IMR-90 (cell line): Measurements from ENCODE around the gene CD55. TPM values are rescaled to one million over a fixed set of nuclear protein-coding genes. Genes with fewer than 3 reads are reported as not detected.

Source experiments
- ATAC-seq: fragments of 200-7000 bp; cut with Tn5 transposase; 2 replicates; pipeline ENCODE4 v1.9.1; 2020; ENCODE audit warnings: low read depth, mild to moderate bottlenecking, moderate library complexity
- BruUV-seq: library from RNA; stranded (reverse); fragments of 400-500 nt; replicated peaks from 2 replicates; lab custom pipeline; 2021; lab: Mats Ljungman, UMichigan
- CTCF ChIA-PET: fragments of 300-600 bp; formaldehyde crosslinking; extraction: SDS; loops from one replicate; lab custom pipeline; 2021; ENCODE audit warnings: antibody characterized with exemption; lab: Yijun Ruan, JAX
- POLR2A ChIA-PET: fragments of 300-600 bp; sonication (Branson Sonifier 250); formaldehyde crosslinking; loops from one replicate; lab custom pipeline; 2022; ENCODE audit warnings: antibody characterized with exemption; ENCODE audit not compliant: unreplicated experiment; lab: Charles Lee
- DNase-seq: peaks from one replicate; pipeline ENCODE4 v3.0.0; 2013
- H2AFZ ChIP-seq: replicated peaks from 2 replicates; pipeline ENCODE3; 2013; ENCODE audit warnings: low read length, mild to moderate bottlenecking; ENCODE audit not compliant: poor library complexity
- H2AK5ac ChIP-seq: 2 replicates; pipeline ENCODE4 v1.6.1; 2013; ENCODE audit warnings: low read depth, low read length, inconsistent platforms
- H2AK9ac ChIP-seq: replicated peaks from 2 replicates; pipeline ENCODE3; 2013; ENCODE audit warnings: mild to moderate bottlenecking, low read depth, low read length, moderate library complexity; ENCODE audit not compliant: poor library complexity
- H2BK120ac ChIP-seq: 2 replicates; pipeline ENCODE4 v1.6.1; 2013; ENCODE audit warnings: low read depth, low read length, inconsistent platforms
- H2BK15ac ChIP-seq: 3 replicates; pipeline ENCODE4 v1.6.1; 2013; ENCODE audit warnings: low read depth, low read length, inconsistent platforms
- H2BK20ac ChIP-seq: 2 replicates; pipeline ENCODE4 v1.6.1; 2013; ENCODE audit warnings: low read depth, mild to moderate bottlenecking, inconsistent platforms, low read length, moderate library complexity
- H2BK5ac ChIP-seq: 2 replicates; pipeline ENCODE4 v1.6.1; 2013; ENCODE audit warnings: mild to moderate bottlenecking, low read depth, low read length, inconsistent platforms; ENCODE audit not compliant: poor library complexity, severe bottlenecking
- H3K14ac ChIP-seq: replicated peaks from 2 replicates; pipeline ENCODE4 v1.6.1; 2013; ENCODE audit warnings: low read depth, low read length, inconsistent platforms
- H3K18ac ChIP-seq: 2 replicates; pipeline ENCODE4 v1.6.1; 2013; ENCODE audit warnings: low read depth, low read length, control low read depth
- H3K23ac ChIP-seq: 2 replicates; pipeline ENCODE4 v1.6.1; 2013; ENCODE audit warnings: low read depth, low read length, inconsistent platforms
- H3K27ac ChIP-seq: 2 replicates; pipeline ENCODE4 v1.5.1; 2013; ENCODE audit warnings: mild to moderate bottlenecking, control low read depth, low read length; ENCODE audit not compliant: insufficient read depth
- H3K27me3 ChIP-seq: 2 replicates; pipeline ENCODE4 v1.6.1; 2013; ENCODE audit warnings: low read length; ENCODE audit not compliant: control insufficient read depth, insufficient read depth
- H3K36me3 ChIP-seq: 2 replicates; pipeline ENCODE4 v1.6.1; 2013; ENCODE audit warnings: low read length, mixed read lengths; ENCODE audit not compliant: control insufficient read depth, insufficient read depth
- H3K4ac ChIP-seq: 2 replicates; pipeline ENCODE4 v1.6.1; 2013; ENCODE audit warnings: low read depth, low read length, inconsistent platforms
- H3K4me1 ChIP-seq: 2 replicates; pipeline ENCODE4 v1.6.1; 2013; ENCODE audit warnings: low read length, mixed read lengths; ENCODE audit not compliant: control insufficient read depth, insufficient read depth
- H3K4me2 ChIP-seq: 2 replicates; pipeline ENCODE4 v1.6.1; 2013; ENCODE audit warnings: low read depth, mild to moderate bottlenecking, control low read depth, low read length, moderate library complexity
- H3K4me3 ChIP-seq: 2 replicates; pipeline ENCODE4 v1.5.1; 2013; ENCODE audit warnings: low read depth, mild to moderate bottlenecking, control low read depth, low read length, moderate library complexity; ENCODE audit not compliant: insufficient read depth
- H3K56ac ChIP-seq: 2 replicates; pipeline ENCODE4 v1.6.1; 2013; ENCODE audit warnings: low read length, inconsistent platforms; ENCODE audit not compliant: insufficient read depth; ENCODE audit errors: extremely low read depth
- H3K79me1 ChIP-seq, 2 experiments: 2 replicates each; pipeline ENCODE4 v1.6.1; 2013; ENCODE audit warnings: low read length in 2 of 2, inconsistent platforms in 1 of 2, low read depth in 1 of 2
- H3K9ac ChIP-seq: 2 replicates; pipeline ENCODE4 v1.6.1; 2013; ENCODE audit warnings: low read depth, low read length, control low read depth
- H3K9me1 ChIP-seq: 2 replicates; pipeline ENCODE4 v1.6.1; 2013; ENCODE audit warnings: low read length, inconsistent platforms; ENCODE audit not compliant: insufficient read depth
- H3K9me3 ChIP-seq: 2 replicates; pipeline ENCODE4 v1.6.1; 2013; ENCODE audit warnings: low read length; ENCODE audit not compliant: control insufficient read depth, insufficient read depth
- H4K20me1 ChIP-seq: 2 replicates; pipeline ENCODE4 v1.6.1; 2013; ENCODE audit warnings: low read length, inconsistent platforms; ENCODE audit not compliant: insufficient read depth
- H4K5ac ChIP-seq: 2 replicates; pipeline ENCODE4 v1.6.1; 2013; ENCODE audit warnings: mild to moderate bottlenecking, low read depth, low read length, control low read depth
- H4K8ac ChIP-seq, 2 experiments: 2 replicates each; pipeline ENCODE4 v1.6.1; 2013; ENCODE audit warnings: low read depth in 2 of 2, low read length in 2 of 2, control low read depth in 1 of 2, inconsistent platforms in 1 of 2
- H4K91ac ChIP-seq: 2 replicates; pipeline ENCODE4 v1.6.1; 2013; ENCODE audit warnings: low read depth, low read length, inconsistent platforms; ENCODE audit not compliant: insufficient read depth
- CEBPB ChIP-seq: IDR thresholded peaks from 2 replicates; pipeline ENCODE4 v1.6.1; 2012; ENCODE audit warnings: low read depth, low read length, improper control_type of control experiment
- RAD21 ChIP-seq: IDR thresholded peaks from 2 replicates; pipeline ENCODE4 v1.6.1; 2012; ENCODE audit warnings: low read length, improper control_type of control experiment
- WGBS, 2 experiments: methylation state at CpG; one replicate each; pipeline versions ENCODE4 v1.1.5 to v1.1.7; 2013; ENCODE audit warnings: missing lambda C conversion rate in 2 of 2; ENCODE audit not compliant: insufficient read length in 1 of 2; ENCODE audit errors: extremely low coverage in 2 of 2; 5-methylcytosine and 5-hydroxymethylcytosine counted together
- dilution Hi-C: fragments of 300-500 bp; cut with HindIII; formaldehyde crosslinking; loops from one replicate; pipeline ENCODE4 v1.14.3; 2018; ENCODE audit warnings: low sequenced_read_pairs; ENCODE audit not compliant: unreplicated experiment
- in situ Hi-C: fragments of 300-500 bp; cut with MboI; formaldehyde crosslinking; loops from 3 replicates; pipeline ENCODE4 v1.14.3; 2019; ENCODE audit warnings: low sequenced_read_pairs, inconsistent platforms, mixed read lengths
- intact Hi-C: fragments of 100-400 bp; cut with micrococcal nuclease; formaldehyde crosslinking; loops from 2 replicates; pipeline ENCODE4 v1.10.0; 2022
- polyA plus RNA-seq, 3 experiments: library from polyadenylated mRNA; depleted of rRNA; stranded (reverse); fragments of >200 nt; gene quantifications; 2 replicates each; pipeline ENCODE4 v1.2.3, GENCODE V29; 2012; ENCODE audit warnings: low replicate concordance in 1 of 3
- total RNA-seq: library from RNA; depleted of rRNA; stranded (reverse); fragments of >200 nt; gene quantifications from 2 replicates; pipeline ENCODE4 v1.2.3, GENCODE V29; 2012
- TF ChIP-seq, protein P1 (sequence below): fragments of 150-350 bp; IDR thresholded peaks from 2 replicates; pipeline ENCODE4 v1.6.1; 2017; ENCODE audit warnings: mild to moderate bottlenecking, antibody characterized with exemption, low read length, low read depth

CD55 gene
- total and polyA plus RNA-seq, 2 of the 4 experiments (the other 2 are of a cell fraction) = 6.6 to 11.5 TPM

DNA sequence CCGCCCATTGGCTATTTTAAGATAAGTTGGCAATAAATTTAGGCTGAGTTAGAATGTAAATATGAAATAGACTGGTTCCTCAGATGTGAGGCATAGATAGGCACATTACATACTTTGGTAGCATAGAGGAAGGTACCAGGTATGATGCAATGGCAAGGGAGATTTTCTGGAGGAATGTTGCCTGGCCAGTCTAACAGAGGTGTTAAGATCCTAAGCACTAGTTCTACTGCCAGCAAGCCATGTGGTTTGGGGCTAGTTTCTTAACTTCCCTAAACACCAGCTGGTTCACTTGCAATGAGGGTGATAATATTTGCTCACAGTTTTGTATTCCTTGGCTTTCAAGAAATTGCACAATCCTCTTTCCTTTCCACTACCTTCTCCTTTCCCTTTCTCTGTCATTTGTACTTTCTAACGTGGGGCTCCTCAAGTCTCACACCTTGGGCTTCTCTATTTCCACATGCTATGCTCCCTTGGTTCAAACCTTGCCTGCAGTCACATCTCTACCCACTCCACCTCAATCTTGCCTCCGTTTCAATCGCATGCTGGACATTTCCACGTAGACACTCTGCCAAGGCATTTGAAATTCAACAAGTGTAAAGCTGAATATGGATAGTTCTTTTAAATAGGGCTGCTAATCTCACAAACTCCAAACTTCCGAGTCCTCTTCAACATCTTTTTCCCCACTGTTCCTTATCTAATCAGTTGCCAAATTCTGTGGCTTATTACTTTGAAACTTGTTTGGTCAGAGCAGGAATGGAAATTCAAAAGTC is 4.7 kb upstream of the CD55 start:
- H3K36me3 ChIP-seq = no peaks in the 10 kb centered on the region

More for the DNA sequence above, 4.7 kb upstream of the CD55 start:
- no peak overlapping the region for H2AK5ac ChIP-seq
- no peak overlapping the region for H3K18ac ChIP-seq
- intact Hi-C loops (no loop called here), in situ Hi-C loops (no loop called here), dilution Hi-C loops (no loop called here)
- 0 out of 2 replicates have a peak overlapping the region, but pooled peaks have one; percentile 22 for H3K4ac ChIP-seq
- peaks cover 2% of the 10 kb centered on the region; the same call in 1 of the 2 replicates for H3K4me1 ChIP-seq
- ATAC-seq = no peak
- no peak overlapping the region for H2AFZ ChIP-seq
- no peaks in the 10 kb centered on the region for H3K9me3 ChIP-seq
- no peaks in the 10 kb centered on the region for H3K79me1 ChIP-seq
- no peak overlapping the region for H2BK5ac ChIP-seq
- CTCF ChIA-PET = no interaction called here
- no peak overlapping the region for H3K27ac ChIP-seq
- no peak overlapping the region for H3K14ac ChIP-seq
- no peak overlapping the region for H4K8ac ChIP-seq
- no peak overlapping the region for H2AK9ac ChIP-seq
- no peak overlapping the region for H3K23ac ChIP-seq
- H4K20me1 ChIP-seq = no peaks in the 10 kb centered on the region
- peak; percentile 10 for DNase-seq
- TF ChIP-seq, protein P1, sequence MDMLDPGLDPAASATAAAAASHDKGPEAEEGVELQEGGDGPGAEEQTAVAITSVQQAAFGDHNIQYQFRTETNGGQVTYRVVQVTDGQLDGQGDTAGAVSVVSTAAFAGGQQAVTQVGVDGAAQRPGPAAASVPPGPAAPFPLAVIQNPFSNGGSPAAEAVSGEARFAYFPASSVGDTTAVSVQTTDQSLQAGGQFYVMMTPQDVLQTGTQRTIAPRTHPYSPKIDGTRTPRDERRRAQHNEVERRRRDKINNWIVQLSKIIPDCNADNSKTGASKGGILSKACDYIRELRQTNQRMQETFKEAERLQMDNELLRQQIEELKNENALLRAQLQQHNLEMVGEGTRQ = no peak
- TF ChIP-seq CEBPB (peak; percentile 49), RAD21 (no peak)
- POLR2A ChIA-PET = no interaction called here
- WGBS, 2 experiments = 45% methylated on average over 1 of the region's 6 CpGs; no CpG with 5 or more reads in 1 of the 2 experiments
- peak overlapping the region; percentile 61 for H3K4me2 ChIP-seq
- peak overlapping the region; percentile 13; the same call in 1 of the 2 replicates for H2BK120ac ChIP-seq
- H4K91ac ChIP-seq = no peak overlapping the region
- no peak overlapping the region for H3K9ac ChIP-seq
- no peak overlapping the region for H2BK15ac ChIP-seq
- no peaks in the 10 kb centered on the region for H3K27me3 ChIP-seq
- no peak overlapping the region for H3K4me3 ChIP-seq
- peaks cover 11% of the 10 kb centered on the region for H3K9me1 ChIP-seq
- H2BK20ac ChIP-seq = peak overlapping the region; percentile 61; the same call in 1 of the 2 replicates
- H4K5ac ChIP-seq = no peak overlapping the region
- H3K56ac ChIP-seq = no peak overlapping the region
- no TSS peak for BruUV-seq
